ENCODE measurements around the gene LAMB2.

DNA sequence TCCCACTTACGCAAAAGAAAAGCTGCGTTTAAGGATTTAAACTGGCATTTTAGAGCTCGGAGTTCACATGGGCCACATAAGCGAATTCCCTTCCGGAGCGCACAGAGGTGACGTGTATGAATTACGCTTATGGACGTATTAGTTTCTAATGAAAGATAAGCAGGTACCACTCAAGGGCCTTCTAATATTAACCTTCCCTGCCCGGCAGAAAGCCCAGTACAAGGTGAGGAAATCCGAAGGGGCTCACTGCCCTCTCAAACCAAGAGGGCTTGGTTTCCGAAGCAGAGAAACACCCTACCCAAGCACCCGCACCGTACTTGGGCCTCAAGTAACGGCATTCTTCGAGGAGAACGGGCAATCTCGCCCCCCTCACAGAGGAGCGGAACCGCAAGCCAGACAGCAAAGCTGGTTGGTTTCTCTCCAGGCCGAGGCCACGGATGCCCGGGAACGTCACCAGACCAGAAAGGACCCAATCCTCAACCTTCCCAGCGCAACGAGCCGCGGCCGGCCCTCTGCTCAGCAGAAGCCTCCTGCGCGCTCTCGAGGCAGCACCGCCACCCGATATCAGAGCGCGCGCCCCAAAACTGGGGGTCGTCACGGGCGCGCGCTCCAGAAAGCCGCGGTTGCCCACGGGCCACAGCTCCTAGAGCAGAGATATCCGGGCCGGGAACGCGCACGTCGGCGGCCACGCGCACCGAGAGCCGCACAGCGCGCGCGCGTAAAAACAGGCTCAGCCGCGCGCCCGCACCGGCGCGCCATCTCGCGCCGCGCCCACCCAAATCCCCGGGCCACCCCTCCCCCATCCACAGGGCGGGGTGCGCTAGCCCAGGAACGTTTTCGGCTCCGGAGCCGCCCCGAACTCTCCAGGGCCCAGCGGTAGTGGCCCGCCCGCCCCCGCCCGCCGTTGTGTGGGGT is 39.7 kb downstream of the LAMB2 start:
- peak; percentile 94 for TF ChIP-seq SNAI2 (CRISPR knock-in tag; IDR thresholded peaks at IDR 0.05)
- peak; percentile 81; the same call in 1 of the 2 replicates for TF ChIP-seq ZFP3 (CRISPR knock-in tag; IDR thresholded peaks at IDR 0.05)
- no peak for TF ChIP-seq RARB (CRISPR knock-in tag; IDR thresholded peaks at IDR 0.05)
- no peak for TF ChIP-seq ZNF8 (CRISPR knock-in tag; IDR thresholded peaks at IDR 0.05)
- no peak for TF ChIP-seq PATZ1 (CRISPR knock-in tag; IDR thresholded peaks at IDR 0.05; ENCODE audit: borderline replicate concordance)
- no peak for TF ChIP-seq ARNTL (CRISPR knock-in tag; IDR thresholded peaks at IDR 0.05; ENCODE audit: borderline replicate concordance, low read depth)
- TF ChIP-seq ZC3H10 (CRISPR knock-in tag; IDR thresholded peaks at IDR 0.05) = no peak
- no peak for TF ChIP-seq ZNF70 (CRISPR knock-in tag; IDR thresholded peaks at IDR 0.05)
- TF ChIP-seq OSR1 (CRISPR knock-in tag; IDR thresholded peaks at IDR 0.05) = no peak
- TF ChIP-seq TCF4 (CRISPR knock-in tag; IDR thresholded peaks at IDR 0.05; ENCODE audit: borderline replicate concordance) = no peak
- no peak for TF ChIP-seq ZFP30 (CRISPR knock-in tag; IDR thresholded peaks at IDR 0.05)
- peak; percentile 73; the same call in 1 of the 2 replicates for TF ChIP-seq CSDC2 (CRISPR knock-in tag; IDR thresholded peaks at IDR 0.05)
- no peak for TF ChIP-seq CSRNP3 (CRISPR knock-in tag; IDR thresholded peaks at IDR 0.05)
- TF ChIP-seq PPARA (CRISPR knock-in tag; IDR thresholded peaks at IDR 0.05; ENCODE audit: borderline replicate concordance) = no peak
